Bronchial epithelial cell (primary cell): ENCODE results near the gene RABL3. TPM values are rescaled to one million over a fixed set of nuclear protein-coding genes. Genes with fewer than 3 reads are reported as not detected.

Source experiments
- DNase-seq: peaks from one replicate; pipeline ENCODE4 v3.0.0-alpha.2; 2010; ENCODE audit warnings: low read depth
- FAIRE-seq: peaks from 2 replicates; lab custom pipeline; 2011; peaks lifted over from hg19 to GRCh38; lab: Jason Lieb, UNC
- H3K27me3 ChIP-seq: 2 replicates; pipeline ENCODE4 v1.5.1; 2011; ENCODE audit warnings: low read length; ENCODE audit not compliant: control insufficient read depth, insufficient read depth
- H3K36me3 ChIP-seq: 2 replicates; pipeline ENCODE4 v1.5.1; 2011; ENCODE audit warnings: low read length; ENCODE audit not compliant: control insufficient read depth, insufficient read depth
- H3K4me3 ChIP-seq: 2 replicates; pipeline ENCODE4 v1.5.1; 2011; ENCODE audit warnings: mild to moderate bottlenecking, low read depth, low read length, control low read depth
- CTCF ChIP-seq: IDR thresholded peaks from 2 replicates; pipeline ENCODE4 v1.5.1; 2011; ENCODE audit warnings: mild to moderate bottlenecking, moderate library complexity, low read length, control low read depth, inconsistent platforms; ENCODE audit not compliant: insufficient read depth, severe bottlenecking
- total RNA-seq: library from RNA; depleted of rRNA; stranded (reverse); fragments of >200 nt; gene quantifications from 2 replicates; pipeline ENCODE4 v1.2.1, GENCODE V29; 2014

RABL3 gene
- total RNA-seq, 1 donor from 2014 or later = 31.1 TPM

GRCh38 chr3:120659834-120660233 lies 82.5 kb downstream of the RABL3 start:
- FAIRE-seq (no peak), DNase-seq (no peak)
- no peak overlapping the region for H3K4me3 ChIP-seq
- H3K27me3 ChIP-seq = no peaks in the 10 kb centered on the region
- no peak for TF ChIP-seq CTCF
- no peaks in the 10 kb centered on the region for H3K36me3 ChIP-seq

GRCh38 chr3:120659285-120659684 lies 83.0 kb downstream of the RABL3 start:
- Histone ChIP-seq H3K4me3 (no peak overlapping the region), H3K36me3 (no peaks in the 10 kb centered on the region), H3K27me3 (no peaks in the 10 kb centered on the region)
- TF ChIP-seq CTCF = no peak
- DNase-seq (no peak), FAIRE-seq (no peak)

- Histone ChIP-seq H3K36me3 (no peaks in the 10 kb centered on the region), H3K4me3 (no peak overlapping the region), H3K27me3 (no peaks in the 10 kb centered on the region)
- no peak for TF ChIP-seq CTCF
- DNase-seq (no peak), FAIRE-seq (no peak)
Measured at GRCh38 chr3:120652896-120653545, 89.3 kb downstream of the RABL3 start.

- Histone ChIP-seq H3K36me3 (no peaks in the 10 kb centered on the region), H3K27me3 (no peaks in the 10 kb centered on the region), H3K4me3 (no peak overlapping the region)
- no peak for FAIRE-seq
- no peak for DNase-seq
- TF ChIP-seq CTCF = no peak
Measured at GRCh38 chr3:120652281-120652680, 90.0 kb downstream of the RABL3 start.

- no peaks in the 10 kb centered on the region for H3K27me3 ChIP-seq
- H3K36me3 ChIP-seq = no peaks in the 10 kb centered on the region
- no peak for TF ChIP-seq CTCF
- DNase-seq (no peak), FAIRE-seq (no peak)
- H3K4me3 ChIP-seq = no peak overlapping the region
Measured at GRCh38 chr3:120650311-120650710, 92.0 kb downstream of the RABL3 start.

- Histone ChIP-seq H3K27me3 (no peaks in the 10 kb centered on the region), H3K4me3 (no peak overlapping the region), H3K36me3 (no peaks in the 10 kb centered on the region)
- no peak for TF ChIP-seq CTCF
- FAIRE-seq (no peak), DNase-seq (no peak)
Measured at GRCh38 chr3:120649830-120650233, 92.5 kb downstream of the RABL3 start.
